ENCODE measurements around the gene HOXC10.

- TF ChIP-seq SP1 (IDR thresholded peaks at IDR 0.05; ENCODE audit: low read depth, low read length) (no peak), EZH2 (IDR thresholded peaks at IDR 0.05; ENCODE audit: low read depth, low read length, severe bottlenecking) (no peak), ZNF274 (IDR thresholded peaks at IDR 0.05; ENCODE audit: borderline replicate concordance, extremely low read depth, low read length) (no peak), CTCF (IDR thresholded peaks at IDR 0.05; ENCODE audit: control extremely low read depth in 1 of 3, insufficient read depth in 1 of 3, low read depth in 1 of 3, low read length in 3 of 3) (no peak)
These were observed 18.7 kb downstream of the HOXC10 start for GRCh38 chr12:54003625-54004024.
